Measurements from ENCODE around the gene C10orf105. TPM values are rescaled to one million over a fixed set of nuclear protein-coding genes. Genes with fewer than 3 reads are reported as not detected.

Gene C10orf105
- total RNA-seq, 4 donors from 2014 or later, result 0.20 to 0.42 (median 0.26) TPM

GRCh38 chr10:71666639-71667386, 52.8 kb downstream of the C10orf105 start:
- no peaks in the 10 kb centered on the region for H3K9me3 ChIP-seq
- no peaks in the 10 kb centered on the region for H3K27me3 ChIP-seq
- H3K36me3 ChIP-seq, result no peaks in the 10 kb centered on the region
- no peak overlapping the region for H3K27ac ChIP-seq
- no peak for DNase-seq (ENCODE audit: low spot score in 2 of 2)
- H3K4me1 ChIP-seq, result no peaks in the 10 kb centered on the region
- no peak for TF ChIP-seq EP300 (IDR thresholded peaks at IDR 0.05)
- no peak for TF ChIP-seq CTCF (IDR thresholded peaks at IDR 0.05)
- no peak for TF ChIP-seq POLR2A (IDR thresholded peaks at IDR 0.05)
- H3K4me3 ChIP-seq, result no peak overlapping the region
- 54 to 66% methylated on average over 17 to 18 of the region's 18 CpGs for WGBS, 2 donors

DNA sequence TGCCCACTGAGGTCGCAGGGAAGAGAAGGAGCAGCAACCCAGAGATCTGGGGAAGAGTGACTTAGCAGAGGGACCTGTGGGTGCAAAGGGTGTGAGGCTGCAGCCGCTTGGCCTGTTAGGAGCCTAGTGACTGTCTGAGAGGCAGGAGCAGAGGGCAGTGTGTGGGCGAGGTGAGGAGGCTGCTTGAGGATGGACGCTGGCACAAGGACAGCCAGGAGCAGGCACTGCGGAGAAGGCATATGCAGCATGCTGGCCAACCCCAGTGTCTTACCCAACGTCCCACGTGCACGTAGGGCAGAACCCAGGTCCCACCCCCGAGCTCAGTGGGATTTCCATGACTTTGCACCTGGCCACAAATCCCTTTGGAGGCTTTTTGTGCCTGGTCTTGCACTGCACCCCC, 54.1 kb downstream of the C10orf105 start:
- Histone ChIP-seq H3K4me3 (no peak overlapping the region), H3K9me3 (no peaks in the 10 kb centered on the region), H3K27ac (no peak overlapping the region), H3K27me3 (no peaks in the 10 kb centered on the region), H3K4me1 (no peaks in the 10 kb centered on the region), H3K36me3 (no peaks in the 10 kb centered on the region)
- no peak for TF ChIP-seq EP300 (IDR thresholded peaks at IDR 0.05)
- no peak for TF ChIP-seq POLR2A (IDR thresholded peaks at IDR 0.05)
- TF ChIP-seq CTCF (IDR thresholded peaks at IDR 0.05), result no peak
- 68 to 73% methylated on average over 5 to 9 of the region's 9 CpGs for WGBS, 2 donors
- no peak for DNase-seq (ENCODE audit: low spot score in 2 of 2)

DNA sequence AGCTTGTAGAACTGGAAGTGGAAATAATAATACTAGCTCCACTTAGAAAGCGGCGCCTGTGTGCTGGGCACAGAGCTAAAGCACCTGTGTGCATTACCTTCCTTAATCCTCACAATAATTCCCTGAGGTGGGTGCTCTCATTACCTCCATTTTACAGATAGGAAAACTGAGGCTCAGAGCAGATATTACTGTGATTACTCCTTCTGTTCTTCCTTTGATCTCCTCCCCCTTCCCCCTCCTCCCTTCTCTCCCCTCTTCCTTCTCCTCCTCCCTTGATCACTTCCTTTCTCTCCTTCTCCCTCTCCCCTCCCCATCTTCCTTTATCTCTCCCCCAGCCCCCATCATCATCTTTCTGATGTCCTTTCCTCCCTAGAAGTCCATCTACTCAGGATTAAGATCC, 55.0 kb downstream of the C10orf105 start:
- no peak for TF ChIP-seq CTCF (IDR thresholded peaks at IDR 0.05)
- no peak for TF ChIP-seq POLR2A (IDR thresholded peaks at IDR 0.05)
- no peak for TF ChIP-seq EP300 (IDR thresholded peaks at IDR 0.05)
- Histone ChIP-seq H3K4me1 (no peaks in the 10 kb centered on the region), H3K4me3 (no peak overlapping the region), H3K36me3 (no peaks in the 10 kb centered on the region), H3K9me3 (no peaks in the 10 kb centered on the region), H3K27me3 (no peaks in the 10 kb centered on the region), H3K27ac (no peak overlapping the region)
- 50 to 91% methylated on average over 2 of the region's 2 CpGs for WGBS, 2 donors
- no peak for DNase-seq (ENCODE audit: low spot score in 2 of 2)

GRCh38 chr10:71663311-71663710, 56.3 kb downstream of the C10orf105 start:
- WGBS, 2 donors, result 78 to 81% methylated on average over 7 of the region's 7 CpGs
- H3K9me3 ChIP-seq, result no peaks in the 10 kb centered on the region
- H3K36me3 ChIP-seq, result no peaks in the 10 kb centered on the region
- no peaks in the 10 kb centered on the region for H3K27me3 ChIP-seq
- no peak overlapping the region for H3K27ac ChIP-seq
- H3K4me3 ChIP-seq, result no peak overlapping the region
- no peaks in the 10 kb centered on the region for H3K4me1 ChIP-seq
- no peak for DNase-seq (ENCODE audit: low spot score in 2 of 2)
- TF ChIP-seq CTCF (IDR thresholded peaks at IDR 0.05) (no peak), EP300 (IDR thresholded peaks at IDR 0.05) (no peak), POLR2A (IDR thresholded peaks at IDR 0.05) (no peak)

- H3K27ac ChIP-seq, result no peak overlapping the region
- WGBS, 2 donors, result 81 to 88% methylated on average over 18 to 27 of the region's 28 CpGs
- no peaks in the 10 kb centered on the region for H3K9me3 ChIP-seq
- no peaks in the 10 kb centered on the region for H3K36me3 ChIP-seq
- H3K4me1 ChIP-seq, result no peaks in the 10 kb centered on the region
- DNase-seq (ENCODE audit: low spot score in 2 of 2), result no peak
- no peak for TF ChIP-seq EP300 (IDR thresholded peaks at IDR 0.05)
- TF ChIP-seq POLR2A (IDR thresholded peaks at IDR 0.05), result no peak
- no peak for TF ChIP-seq CTCF (IDR thresholded peaks at IDR 0.05)
- no peaks in the 10 kb centered on the region for H3K27me3 ChIP-seq
- H3K4me3 ChIP-seq, result no peak overlapping the region
Measured at GRCh38 chr10:71661779-71662336, 57.7 kb downstream of the C10orf105 start.
